Colon (tissue), 2 donors: ENCODE data around the gene MELK.
"Not testable (repeated sequence)": the region's sequence is repeated elsewhere in the genome, so short reads cannot be mapped to it uniquely, and the experiment has no call there.

Source experiments
- FAIRE-seq: peaks from 2 replicates; lab custom pipeline; 2012; peaks lifted over from hg19 to GRCh38; lab: Jason Lieb, UNC
- donor health status: control.
- donor health status: control.

MELK gene

GRCh38 chr9:36572515-36573418, at the start of gene MELK:
Gene MELK, plus strand, starts transcription at chr9:36572895. Its CDS starts 8,787 bp downstream, at chr9:36581682.
- FAIRE-seq: no peak

- FAIRE-seq: no peak
These were observed 42.5 kb upstream of the MELK start for GRCh38 chr9:36530224-36530623.

GRCh38 chr9:36532353-36532752, 40.3 kb upstream of the MELK start:
- FAIRE-seq: no peak

GRCh38 chr9:36533726-36534125, 39.0 kb upstream of the MELK start:
- FAIRE-seq: not testable (repeated sequence)

DNA sequence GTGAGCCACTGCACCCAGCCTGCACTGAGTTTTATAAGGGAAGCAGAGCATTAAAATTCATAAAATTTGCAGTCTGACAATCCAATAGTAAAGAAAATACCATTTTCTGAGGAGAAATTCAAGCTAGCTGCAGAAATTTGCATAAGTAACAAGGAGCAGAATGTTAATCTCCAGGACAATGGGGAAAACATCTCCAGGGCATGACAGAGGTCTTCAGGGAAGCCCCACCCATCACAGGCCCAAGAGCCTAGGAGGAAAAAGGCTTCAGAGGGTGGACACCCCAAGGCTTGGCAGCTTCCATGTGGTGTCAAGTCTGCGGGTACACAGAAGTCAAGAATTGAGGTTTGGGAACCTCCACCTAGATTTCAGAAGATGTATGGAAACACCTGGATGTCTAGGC, 37.6 kb upstream of the MELK start:
- FAIRE-seq: no peak

GRCh38 chr9:36537861-36538260, 34.8 kb upstream of the MELK start:
- no peak for FAIRE-seq

GRCh38 chr9:36542355-36542754, 30.3 kb upstream of the MELK start:
- no peak for FAIRE-seq

DNA sequence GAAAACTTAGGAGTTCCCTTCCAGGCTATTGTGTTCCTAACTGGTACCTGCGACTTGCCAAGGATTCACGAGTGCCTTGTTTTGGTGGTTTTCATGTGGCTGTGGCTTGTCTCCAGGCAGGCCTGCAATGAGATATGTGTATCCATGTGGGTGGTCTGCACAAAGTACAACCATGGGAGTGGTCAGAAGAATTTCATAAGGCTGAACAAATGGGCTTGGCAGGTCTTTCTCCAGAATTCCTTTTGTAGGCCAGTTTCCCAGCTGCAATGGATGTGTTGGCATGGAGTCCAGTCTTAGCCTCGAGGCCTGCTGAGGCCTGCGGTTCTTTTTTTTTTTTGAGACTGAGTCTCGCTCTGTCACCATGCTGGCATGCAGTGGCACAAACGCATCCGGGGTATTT, 28.8 kb upstream of the MELK start:
- FAIRE-seq: no peak

DNA sequence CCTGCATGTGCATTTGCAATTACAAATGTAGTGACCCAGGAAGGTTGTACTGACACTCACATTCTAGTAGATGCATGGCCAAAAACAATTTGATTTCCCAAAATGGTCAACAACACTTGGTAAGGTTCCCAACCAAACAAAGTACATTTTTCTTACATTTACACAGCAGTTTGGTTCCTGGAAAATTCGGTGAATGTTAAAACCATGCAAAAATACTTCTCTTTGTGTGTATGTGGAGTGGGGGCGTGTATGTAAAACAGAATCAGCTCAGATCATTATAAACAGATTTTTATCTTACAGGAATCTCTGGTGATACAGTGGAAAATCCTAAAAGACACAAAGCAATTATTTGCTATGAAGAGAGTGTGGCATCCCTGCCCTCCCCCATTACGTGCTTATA, 25.1 kb upstream of the MELK start:
- no peak for FAIRE-seq

GRCh38 chr9:36548454-36548853, 24.2 kb upstream of the MELK start:
- no peak for FAIRE-seq

GRCh38 chr9:36550135-36550534, 22.6 kb upstream of the MELK start:
- FAIRE-seq: no peak

DNA sequence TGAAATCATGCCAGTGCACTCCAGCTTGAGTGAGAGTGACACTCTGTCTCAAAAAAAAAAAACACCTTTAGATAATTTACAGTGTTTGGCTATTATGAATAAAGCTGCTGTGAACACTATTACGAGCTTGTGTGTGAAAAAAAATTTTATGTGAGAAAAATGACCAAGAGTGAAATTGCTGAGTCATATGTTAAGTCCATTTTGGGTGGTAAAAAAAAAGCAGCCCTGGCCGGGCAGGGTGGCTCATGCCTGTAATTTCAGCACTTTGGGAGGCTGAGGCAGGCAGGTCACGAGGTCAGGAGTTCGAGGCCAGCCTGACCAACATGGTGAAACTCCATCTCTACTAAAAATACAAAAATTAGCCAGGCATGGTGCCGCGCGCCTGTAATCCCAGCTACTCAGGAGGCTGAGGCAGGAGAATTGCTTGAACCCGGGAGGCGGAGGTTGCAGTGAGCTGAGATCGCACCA, 22.0 kb upstream of the MELK start:
- FAIRE-seq: not testable (repeated sequence)

DNA sequence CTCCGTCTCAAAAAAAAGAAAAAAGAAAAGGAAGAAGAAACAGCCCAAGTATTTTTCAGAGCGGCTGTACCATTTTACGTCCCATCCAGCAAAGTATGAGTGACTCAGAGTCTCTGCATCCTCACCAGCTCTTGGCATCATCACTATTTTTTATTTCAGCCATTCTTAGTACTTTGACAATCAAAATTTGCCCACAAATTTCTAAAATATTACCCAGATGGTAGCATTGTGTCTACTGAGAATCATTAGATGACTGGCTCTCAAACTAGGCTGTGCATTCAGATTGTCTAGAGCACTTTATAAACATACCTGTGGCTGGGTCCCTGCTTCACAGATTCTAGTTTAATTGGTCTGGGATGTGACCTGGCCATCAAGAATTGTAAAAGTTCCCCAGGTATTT, 21.6 kb upstream of the MELK start:
- no peak for FAIRE-seq

- FAIRE-seq: no peak
These were observed 20.8 kb upstream of the MELK start for GRCh38 chr9:36551910-36552309.

DNA sequence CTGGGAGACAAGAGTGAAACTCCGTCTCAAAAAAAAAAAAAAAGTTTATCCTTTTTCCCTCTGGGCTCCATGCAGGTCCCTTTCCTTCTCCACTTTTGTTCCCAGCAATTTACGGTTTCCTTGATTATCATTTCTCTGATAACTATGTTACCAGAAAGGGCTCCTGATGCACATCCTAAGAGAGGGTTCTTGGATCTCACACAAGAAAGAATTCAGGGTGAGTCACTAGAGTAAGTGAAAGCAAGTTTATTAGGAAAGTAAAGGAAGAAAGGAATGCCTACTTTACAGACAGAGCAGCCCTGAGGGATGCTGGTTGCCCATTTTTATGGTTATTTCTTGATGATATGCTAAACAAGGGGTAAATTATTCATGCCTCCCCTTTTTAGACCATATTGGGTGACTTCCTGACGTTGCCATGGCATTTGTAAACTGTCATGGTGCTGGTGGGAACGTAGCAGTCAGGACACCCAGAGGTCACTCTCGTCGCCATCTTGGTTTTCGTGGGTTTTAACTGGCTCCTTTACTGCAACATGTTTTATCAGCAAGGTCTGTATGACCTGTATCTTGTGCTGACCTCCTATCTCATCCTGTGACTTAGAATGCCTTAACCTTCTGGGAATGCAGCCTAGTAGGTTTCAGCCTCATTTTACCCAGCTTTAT, 13.5 kb upstream of the MELK start:
- no peak for FAIRE-seq

- no peak for FAIRE-seq
These were observed 11.9 kb upstream of the MELK start for GRCh38 chr9:36560771-36561170.

GRCh38 chr9:36562801-36563200, 9.9 kb upstream of the MELK start:
- FAIRE-seq: not testable (repeated sequence)

- no peak for FAIRE-seq
These were observed 5.9 kb upstream of the MELK start for GRCh38 chr9:36566813-36567221.

- FAIRE-seq: not testable (repeated sequence)
These were observed 4.0 kb upstream of the MELK start for GRCh38 chr9:36568681-36569080.

DNA sequence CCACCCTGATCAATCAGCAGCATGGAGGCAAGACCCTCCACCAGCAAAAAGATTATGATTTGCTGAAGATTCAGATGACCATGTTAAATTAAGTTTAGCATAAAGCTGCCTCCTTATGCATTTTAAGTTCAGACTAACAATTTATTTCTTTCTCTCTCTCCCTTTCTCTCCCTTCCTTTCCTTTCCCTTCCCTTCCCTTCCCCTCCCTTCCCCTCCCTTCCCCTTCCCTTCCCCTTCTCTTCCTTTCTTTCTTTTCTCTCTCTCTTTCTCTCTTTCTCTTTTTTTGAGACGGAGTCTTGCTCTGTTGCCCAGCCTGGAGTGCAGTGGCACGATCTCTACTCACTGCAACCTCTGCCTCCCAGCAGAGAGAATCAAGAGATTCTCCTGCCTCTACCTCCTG, 1.4 kb upstream of the MELK start:
- no peak for FAIRE-seq

GRCh38 chr9:36574045-36574444, 1.4 kb downstream of the MELK start:
- not testable (repeated sequence) for FAIRE-seq

- no peak for FAIRE-seq
These were observed 2.8 kb downstream of the MELK start for GRCh38 chr9:36575411-36575882.

DNA sequence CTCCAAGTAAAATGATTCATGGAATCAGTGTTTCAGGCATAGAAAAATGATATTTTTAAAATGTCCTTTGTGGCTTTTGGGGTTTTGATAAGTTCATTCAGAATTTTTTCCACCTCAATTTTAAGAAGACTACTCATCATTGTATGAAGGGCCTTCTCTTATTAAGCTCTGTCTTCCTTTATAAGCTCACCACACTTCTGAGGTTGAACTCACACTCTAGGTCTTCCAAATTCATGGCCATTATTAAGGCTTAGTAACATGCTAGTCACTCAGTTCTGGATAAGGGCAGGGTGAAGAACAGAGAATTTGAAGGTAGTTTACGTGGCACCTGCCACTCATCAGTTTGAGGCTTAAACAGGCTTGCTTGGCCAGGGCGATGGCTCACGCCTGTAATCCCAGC, 4.2 kb downstream of the MELK start:
- no peak for FAIRE-seq
